GM21367 (cell line): ENCODE data around the gene GRID1.

Experiments used
- ATAC-seq: cut with Tn5 transposase; IDR thresholded peaks from one replicate; pipeline ENCODE4 v1.9.1; 2021; ENCODE audit not compliant: unreplicated experiment

GRID1 gene

GRCh38 chr10:86281396-86281795, 85.2 kb downstream of the GRID1 start:
- no peak for ATAC-seq

DNA sequence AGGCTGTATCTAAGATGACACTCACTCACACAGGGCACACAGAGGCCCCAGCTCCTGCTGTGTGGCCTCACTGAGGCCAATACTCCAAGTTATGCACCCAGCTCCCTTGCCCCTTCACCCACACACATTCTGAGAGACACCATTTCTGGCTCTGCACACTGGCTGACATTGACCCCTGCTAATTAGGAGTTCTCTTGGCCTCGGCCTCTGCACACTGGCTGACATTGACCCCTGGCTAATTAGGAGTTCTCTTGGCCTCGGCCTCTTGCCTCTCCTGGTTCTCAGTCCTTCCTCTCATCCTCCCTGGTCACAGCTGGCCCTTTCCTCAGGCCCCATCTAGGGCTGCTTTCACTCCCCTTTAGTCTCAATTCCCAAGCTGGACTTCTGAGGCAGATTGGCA, 97.3 kb downstream of the GRID1 start:
- ATAC-seq, result no peak

GRCh38 chr10:86267286-86268195, 99.1 kb downstream of the GRID1 start:
- ATAC-seq, result no peak

- ATAC-seq, result no peak
These were observed 100.0 kb downstream of the GRID1 start for GRCh38 chr10:86266446-86267242.

GRCh38 chr10:86265895-86266259, 100.7 kb downstream of the GRID1 start:
- ATAC-seq, result no peak

DNA sequence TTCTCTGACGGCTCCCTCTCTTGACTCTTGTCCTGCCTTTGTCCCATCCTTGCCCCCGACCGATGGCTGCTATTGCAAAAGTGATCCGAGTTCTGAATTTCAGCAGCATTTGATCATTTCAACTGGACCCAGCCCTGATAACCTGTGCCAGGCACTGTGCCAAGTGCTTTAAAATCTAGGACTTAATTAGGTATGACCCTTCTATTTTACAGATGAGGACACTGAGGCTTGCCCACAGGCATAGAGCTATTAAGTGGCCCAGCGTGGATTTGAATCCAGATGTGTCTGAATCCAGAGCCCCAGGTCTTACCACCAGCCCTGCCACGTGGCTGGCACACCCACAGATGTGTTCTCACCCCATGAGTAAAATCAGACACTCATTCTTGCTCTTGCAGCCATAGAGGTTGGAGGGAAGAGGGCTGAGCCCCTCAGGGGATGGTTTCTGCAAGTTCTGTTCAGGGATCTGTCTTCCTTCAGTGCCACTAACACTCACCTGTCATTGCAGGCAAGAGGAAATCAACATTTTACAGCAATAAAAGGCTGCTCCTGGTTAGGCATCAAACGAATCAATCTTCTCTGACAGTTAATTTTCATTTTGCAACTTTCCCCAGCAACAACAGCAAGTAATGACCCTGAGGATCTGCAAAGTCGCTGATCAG, 101.2 kb downstream of the GRID1 start:
- ATAC-seq, result no peak

- no peak for ATAC-seq
These were observed 101.9 kb downstream of the GRID1 start for GRCh38 chr10:86264481-86265231.

- no peak for ATAC-seq
These were observed 102.7 kb downstream of the GRID1 start for GRCh38 chr10:86263907-86264306.

GRCh38 chr10:86263209-86263608, 103.4 kb downstream of the GRID1 start:
- ATAC-seq, result no peak

DNA sequence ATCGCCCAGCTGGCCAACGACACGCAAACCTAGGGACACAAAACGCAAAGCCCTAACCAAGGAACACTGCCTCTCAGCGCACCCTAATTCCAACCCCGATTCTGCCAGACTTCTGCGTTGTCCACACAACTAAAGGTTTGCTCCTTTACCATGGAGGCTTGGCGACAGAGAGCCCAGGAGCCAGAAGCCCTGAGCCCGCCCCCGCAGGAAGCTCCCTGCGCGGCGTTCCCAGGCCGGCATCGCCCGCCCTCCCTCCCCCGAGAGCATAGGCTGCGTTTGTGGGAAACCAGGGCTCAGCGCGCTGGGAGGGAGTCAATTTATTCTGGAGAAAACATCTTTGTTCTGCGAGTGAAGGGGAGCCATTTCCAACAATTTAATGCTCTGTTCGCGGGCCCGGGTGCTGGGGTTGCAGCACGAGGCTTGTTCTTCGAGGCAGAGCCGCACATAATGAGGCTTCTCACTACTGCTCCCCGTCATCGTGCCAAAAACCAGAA, 103.9 kb downstream of the GRID1 start:
- ATAC-seq, result no peak

DNA sequence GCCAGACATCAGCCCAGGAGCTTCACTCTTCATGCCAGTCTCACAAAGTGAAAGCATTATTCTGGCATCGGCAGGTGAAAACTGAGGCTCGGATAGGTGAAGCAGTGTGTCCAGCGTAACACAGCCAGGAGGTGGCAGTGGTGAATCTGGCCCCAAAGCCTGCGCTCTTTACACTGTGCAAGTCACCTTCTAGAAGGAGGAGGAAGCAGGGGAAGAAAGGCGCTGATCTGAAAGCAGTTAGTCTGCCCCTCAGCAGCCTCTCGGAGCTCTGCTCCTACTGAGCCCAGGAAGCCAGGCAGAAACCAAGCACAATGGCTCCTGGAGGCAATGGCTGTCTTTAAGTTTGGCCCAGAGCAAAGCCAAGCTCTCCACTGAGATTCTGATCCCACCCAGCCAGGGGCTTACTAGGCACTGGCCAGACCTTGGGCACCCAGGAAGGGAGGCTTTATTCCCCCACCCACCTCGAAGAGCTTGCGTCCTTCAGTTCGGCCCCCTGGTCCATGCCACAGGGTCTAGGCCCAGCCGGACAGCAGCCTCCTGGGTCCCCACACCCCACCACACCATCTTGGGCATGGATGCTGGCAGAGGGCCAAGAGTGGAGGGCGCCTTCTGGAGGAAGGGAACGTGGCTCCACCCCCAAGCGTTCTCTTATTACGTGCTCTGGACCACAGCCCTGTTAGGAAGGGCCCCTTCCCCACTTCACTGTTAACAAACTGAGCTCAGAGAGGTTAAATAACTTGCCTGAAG, 104.5 kb downstream of the GRID1 start:
- no peak for ATAC-seq

DNA sequence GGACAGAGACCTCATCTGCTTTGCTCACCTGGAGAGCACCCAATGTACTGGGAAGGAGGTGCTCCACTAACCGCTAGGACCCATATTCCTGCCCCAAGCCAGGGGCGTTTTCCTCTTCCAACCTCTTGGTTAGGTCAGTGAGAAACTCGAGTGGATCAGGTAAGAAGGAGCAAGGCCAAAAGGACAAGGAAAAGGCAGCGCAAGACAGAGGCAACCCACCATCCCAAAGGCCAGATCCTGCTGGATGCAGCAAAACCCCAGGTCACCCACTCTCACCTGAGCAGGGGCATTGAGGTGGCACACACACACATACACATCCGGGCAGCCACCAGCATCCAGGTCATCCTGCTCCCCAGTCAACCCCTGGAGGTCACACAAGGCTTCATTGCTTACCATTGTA, 105.1 kb downstream of the GRID1 start:
- no peak for ATAC-seq

DNA sequence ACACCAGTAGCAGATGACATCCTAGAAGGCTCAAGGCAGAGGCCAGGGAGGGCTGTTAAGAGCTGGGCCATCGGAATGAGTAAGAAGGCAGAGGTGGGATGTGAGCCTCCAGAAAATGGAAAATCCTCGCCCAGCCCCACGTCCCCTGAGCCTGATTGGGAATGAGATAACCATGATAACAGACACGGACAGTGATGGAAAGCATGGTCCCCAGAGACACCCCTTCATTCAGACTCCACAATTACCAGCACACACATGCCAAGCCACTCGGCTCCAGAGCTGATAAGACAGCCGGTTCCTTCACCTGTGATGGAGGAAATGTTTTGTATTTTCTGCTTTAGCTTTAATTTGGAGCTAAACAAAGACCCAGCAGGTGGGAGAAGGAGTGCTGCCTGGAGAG, 106.0 kb downstream of the GRID1 start:
- no peak for ATAC-seq

DNA sequence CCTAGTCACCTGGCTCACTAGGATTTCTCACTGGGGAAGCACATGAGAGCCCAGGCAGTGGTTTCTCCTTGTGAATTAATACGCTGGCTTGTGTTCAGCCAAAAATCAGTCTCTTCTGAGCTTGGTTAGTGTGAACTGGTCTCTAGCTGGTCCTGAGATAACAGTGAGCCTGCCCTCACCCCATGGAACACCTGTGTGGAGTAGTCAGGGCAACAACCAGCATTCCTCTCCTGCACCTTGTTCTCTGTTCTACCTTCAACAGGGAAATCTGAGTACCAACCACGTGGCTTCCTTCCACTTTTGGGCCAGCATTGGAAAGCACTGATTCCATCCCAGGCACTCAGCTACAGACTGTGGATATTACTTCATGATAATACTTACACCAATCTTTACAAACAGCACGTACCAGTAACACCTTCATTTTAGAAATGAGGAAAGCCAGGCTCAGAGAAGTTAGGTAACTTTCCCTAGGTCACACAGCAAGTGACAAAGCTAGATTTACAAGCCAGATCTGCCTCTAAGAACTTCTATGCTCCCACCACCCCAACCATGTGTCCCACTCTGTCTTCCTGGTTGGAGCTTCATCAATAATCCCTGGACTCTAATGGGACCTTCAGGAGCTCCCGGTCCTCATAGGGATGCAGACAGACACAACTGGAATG, 106.6 kb downstream of the GRID1 start:
- ATAC-seq, result no peak

DNA sequence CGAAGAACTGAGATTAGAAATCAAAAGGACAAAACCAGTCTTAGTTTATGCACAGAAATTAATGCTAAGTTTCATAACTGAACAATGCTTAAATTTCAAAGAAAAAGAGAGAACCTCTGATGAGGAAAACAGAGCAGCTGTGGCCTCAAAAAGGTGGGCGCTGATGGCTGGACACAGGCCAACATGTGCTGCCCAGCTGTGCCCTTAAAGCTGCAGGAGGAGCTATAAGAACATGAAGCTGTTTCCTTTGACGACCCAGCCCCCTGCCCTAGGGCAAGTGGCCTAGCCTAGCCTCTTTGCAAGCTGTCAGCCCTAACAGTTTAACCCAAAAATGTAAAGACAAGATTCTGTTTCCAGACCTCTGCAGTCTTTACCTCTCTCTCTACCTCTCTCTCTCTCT, 107.7 kb downstream of the GRID1 start:
- ATAC-seq, result no peak

DNA sequence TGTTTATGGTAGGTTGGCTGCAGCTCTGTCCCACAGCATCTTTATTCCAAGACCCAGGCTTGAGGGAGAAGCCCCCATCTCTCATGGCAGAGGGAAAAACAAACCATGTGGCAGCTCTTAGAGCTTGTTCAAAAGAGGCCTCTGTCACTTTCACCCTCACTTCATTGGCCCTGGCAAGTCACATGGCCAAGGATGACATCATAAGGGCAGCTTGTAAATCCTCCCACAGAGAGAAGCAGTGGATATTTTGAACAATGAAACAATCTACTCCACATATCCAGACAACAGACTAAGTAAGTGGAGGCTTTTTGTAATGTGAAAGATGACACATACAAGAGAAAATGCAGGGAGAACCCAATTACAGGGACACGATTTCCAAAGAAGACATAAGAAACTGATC, 108.1 kb downstream of the GRID1 start:
- no peak for ATAC-seq

- ATAC-seq, result no peak
These were observed 108.9 kb downstream of the GRID1 start for GRCh38 chr10:86257683-86258082.

GRCh38 chr10:86256690-86257315, 109.8 kb downstream of the GRID1 start:
- ATAC-seq, result no peak
